GM21360 (cell line): ENCODE data around the gene TTC7B.

ENCODE experiments used
- ATAC-seq: cut with Tn5 transposase; IDR thresholded peaks from one replicate; pipeline ENCODE4 v1.9.1; 2021; ENCODE audit warnings: mild to moderate bottlenecking, moderate library complexity; ENCODE audit not compliant: unreplicated experiment

Gene TTC7B

DNA sequence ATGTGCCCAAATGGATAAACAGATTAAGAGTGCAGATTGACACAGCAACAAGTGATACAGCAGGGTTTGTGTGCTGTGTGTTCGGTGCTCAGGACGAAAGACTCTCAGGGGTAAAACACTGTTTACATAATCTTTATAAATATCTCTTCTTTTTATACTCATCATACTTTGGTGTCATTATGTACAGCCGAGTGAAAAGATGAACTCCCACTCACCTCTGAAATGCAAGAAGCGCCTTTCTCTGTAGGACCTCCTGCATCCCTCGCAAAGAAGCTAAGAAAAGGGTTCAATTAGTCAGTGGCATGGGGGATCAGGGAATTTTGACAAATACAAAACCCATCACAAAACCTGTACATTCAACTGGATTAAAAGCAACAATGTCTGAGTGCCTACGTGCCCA, 163.6 kb downstream of the TTC7B start:
- no peak for ATAC-seq

DNA sequence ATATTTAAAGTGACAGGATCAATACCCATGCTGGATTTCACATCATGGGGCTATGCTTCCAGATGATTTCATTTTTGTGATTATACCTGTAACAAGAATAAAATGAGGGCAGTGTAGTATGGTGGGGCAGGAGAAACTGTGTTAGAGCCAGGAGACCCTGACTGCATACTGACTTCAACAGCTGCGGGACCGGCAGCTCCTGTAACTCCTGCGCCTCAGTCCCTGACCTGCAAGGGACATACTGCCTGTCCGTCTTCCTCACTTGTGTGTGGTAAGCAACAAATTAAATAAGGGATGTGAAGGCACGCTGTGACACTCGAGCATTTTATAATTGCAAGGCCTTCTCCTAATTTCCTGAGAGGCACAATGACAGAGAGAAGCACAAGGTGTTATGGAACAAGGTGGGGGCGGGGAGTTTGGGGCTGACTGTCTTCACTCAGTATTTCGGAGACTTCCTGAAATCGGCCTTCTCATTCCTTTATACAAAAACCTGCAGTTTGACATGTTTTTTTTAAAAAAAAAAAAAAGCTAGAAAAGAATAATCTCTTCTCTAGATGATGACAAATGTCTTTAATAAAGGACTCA, 164.2 kb downstream of the TTC7B start:
- no peak for ATAC-seq

DNA sequence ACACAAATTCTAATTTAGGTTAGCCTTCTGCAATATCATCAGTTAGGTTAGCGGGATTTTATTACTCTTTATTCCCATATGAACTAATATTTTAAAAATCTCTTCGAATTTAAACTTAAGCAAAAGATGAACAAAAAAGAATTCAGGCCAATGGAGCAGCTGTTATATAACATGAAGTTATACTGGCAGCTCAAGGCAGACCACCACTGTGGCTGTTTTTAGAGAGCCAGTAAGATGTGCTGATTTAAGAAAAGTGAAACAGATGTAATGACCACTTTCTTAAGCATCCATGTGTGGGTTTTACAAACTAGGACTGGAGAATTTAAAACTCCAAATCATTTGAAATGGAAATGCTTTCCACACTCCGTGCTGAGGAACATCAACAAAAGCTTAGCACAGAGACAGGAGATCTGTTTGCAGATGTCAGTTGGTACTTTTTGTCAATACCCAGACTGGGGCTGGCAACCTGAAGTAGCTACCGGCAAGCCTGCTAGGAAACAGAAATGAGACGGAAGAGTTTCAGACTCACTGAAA, 164.9 kb downstream of the TTC7B start:
- no peak for ATAC-seq

DNA sequence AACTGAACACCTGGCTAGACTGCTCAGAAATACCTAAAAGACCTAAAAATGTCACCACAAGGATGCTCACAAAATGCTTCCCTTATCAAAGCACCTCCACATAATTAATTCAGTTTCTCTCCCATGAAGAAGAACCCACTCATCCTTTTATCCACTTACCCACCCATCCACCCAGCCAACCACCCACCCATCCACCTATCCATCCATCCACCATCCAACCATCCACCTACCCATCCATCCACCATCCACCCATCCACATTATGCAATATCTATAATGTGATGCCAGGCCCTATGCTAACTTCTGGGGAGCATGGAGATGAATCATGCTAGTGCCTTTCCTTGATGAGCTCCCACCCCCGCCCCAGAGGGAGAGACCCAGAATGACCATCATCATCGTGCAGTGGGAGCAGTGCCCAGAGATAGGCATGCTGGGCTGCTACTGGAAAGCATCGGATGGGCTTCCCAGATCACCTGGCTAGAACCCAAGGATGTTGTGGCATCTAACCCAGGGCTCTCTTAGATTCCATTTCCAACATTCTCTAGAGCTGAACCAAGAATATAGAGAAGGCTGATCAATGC, 166.6 kb downstream of the TTC7B start:
- no peak for ATAC-seq

DNA sequence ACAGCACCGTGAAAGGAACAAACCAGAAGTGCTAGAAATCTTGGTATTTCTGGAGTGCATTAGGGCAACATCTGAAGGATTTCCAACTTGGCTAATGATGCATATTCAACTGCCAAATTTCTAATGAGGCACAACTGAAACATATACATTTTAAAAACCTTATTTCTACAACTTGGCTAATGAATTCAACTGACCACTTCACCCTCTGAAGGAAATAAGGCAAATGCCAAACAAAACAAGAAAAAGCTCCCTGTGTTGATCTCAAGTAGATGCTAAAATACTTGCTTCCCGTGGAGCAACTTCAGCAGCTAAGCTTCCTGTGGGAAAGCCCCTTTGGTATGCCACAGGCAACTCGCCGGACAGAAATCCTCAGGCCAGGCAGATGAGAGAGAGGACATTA, 167.1 kb downstream of the TTC7B start:
- ATAC-seq, result no peak

DNA sequence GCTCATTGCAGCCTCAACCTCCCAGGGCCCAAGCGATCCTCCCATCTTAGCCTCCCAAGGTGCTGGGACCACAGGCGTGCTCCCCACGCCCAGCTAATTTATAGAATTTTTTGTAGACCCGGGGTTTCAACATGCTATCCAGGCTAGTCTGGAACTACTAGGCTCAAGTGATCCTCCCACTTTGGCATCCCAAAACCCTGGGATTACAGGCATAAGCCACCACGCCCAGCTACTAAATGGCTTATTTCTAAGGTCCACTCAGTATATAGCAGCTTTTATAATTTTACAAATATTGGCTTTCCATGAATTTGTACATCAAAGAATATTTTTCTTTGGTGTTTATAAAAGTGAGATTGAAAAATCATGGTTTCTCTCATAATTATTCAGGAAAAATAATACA, 167.8 kb downstream of the TTC7B start:
- no peak for ATAC-seq

DNA sequence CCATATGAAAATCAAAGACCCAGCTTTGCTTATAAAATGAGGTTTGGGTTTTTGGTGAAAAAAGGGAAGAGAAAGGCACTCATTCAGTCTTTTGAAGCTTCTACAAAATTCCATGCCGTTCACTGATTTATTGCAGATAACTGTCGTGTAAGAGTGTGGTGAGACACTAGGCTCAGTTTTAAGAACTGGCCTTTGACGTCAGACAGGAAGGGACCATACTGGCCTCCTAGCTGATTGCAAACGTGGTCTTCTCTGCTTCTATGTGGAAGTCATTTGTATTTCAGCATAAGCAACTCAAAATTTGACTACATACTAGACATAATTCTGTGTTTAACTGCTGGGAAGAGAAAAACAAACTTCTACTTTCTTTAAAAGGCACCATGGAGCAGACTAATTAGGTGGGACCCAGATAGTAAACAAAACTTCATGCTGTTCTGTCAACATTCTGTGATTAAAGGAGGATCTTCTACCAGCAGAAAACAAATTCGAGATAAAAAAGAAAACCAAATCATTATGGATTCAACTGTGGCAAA, 168.7 kb downstream of the TTC7B start:
- no peak for ATAC-seq

DNA sequence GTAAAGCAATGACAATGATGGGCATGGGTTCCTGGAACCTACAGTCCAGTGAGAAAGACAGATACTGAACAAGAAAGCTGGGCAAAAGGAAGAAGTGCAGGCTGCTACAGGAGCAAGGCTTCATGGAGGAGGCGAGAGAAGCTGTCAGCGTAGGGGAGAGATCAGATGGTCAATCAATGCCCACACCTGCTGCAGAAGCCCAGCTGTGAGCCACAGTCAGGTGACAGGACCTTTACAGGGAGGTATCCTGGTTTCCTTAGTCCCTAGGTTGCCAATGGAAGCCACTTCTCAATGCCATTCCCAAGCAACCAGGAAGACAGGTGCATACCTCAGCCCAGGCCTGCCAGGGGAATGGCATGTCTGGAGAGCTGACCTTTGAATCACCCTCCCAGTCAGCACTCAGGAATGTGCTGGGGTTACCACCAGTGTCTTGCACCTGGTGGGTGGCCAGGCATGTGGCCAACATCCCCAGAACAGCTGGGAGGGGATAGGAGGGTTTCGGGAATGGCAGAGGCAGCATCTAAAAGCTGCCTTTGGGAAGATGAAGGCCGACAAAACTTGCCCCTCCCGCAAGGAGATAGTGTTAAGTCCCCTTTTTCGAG, 170.3 kb downstream of the TTC7B start:
- no peak for ATAC-seq

DNA sequence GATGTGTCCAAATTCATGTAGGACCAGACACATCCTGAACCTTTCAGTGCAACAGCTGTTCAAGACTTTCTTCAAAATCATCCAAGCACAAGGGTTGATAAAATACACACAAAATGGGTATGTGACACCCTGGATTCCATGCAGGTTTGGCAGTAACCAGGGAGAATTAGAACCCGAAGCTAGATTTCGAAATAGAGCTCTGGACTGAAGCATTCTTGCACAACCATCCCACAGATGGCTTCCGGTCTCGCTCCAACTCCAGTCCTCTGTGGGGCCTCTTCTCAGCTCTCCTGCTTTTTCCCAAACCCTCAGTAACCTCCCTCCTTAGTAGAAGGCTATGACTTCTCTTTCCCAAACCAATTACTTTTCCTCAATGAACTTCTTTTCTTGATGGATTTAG, 171.3 kb downstream of the TTC7B start:
- no peak for ATAC-seq

DNA sequence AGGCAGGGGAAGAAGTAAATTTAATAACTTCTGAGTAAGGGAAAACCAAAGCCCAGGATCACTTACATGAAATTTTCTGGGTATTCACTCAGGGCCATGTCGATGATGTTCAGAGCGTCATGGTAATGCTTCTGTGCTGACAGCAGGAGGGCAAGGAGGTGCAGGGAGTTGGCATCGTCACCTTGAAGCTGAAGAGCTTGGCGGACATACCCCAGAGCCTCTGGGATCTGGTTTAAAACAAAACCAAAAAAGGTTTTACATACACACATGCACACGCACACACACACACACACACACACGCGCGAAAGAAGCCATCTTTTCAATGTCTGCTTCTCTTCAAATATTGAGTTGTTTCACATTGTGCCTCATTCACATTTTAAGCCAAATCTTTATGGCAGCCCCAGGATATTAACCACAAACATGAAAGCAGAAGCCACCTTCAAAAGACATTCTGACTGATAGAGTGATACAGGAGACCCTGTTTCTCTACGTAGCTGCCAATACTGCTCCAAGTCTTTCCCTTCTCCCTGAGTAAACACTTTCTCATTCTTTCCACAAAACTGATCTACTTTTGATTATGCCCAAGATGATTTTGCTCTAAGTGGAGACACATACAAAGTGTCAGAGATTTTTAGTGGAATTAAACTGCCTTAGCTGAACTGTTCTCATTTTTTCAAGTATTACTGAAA, 172.1 kb downstream of the TTC7B start:
- no peak for ATAC-seq

DNA sequence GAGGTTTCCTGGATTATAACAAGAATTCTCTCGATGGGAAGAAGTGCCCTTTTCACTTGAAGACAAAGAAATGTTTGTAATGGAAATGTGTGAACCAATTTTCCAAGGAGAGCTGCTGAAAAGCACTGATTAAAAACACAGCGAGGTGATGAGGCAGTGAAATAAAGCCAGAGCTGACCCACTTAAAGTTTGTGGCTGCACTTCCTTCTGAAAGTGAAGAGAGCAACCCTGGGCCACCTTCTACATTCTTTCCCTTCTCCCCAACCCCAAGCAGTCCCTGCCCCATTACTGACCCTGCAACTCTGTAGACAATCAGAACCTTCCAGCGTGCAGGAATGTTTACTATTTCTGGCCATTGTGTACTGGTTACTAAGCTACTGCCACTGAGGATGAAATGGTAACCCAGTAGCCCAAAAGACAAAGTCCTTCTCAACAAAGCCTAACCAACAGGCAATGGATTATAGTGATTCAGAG, 173.9 kb downstream of the TTC7B start:
- no peak for ATAC-seq

DNA sequence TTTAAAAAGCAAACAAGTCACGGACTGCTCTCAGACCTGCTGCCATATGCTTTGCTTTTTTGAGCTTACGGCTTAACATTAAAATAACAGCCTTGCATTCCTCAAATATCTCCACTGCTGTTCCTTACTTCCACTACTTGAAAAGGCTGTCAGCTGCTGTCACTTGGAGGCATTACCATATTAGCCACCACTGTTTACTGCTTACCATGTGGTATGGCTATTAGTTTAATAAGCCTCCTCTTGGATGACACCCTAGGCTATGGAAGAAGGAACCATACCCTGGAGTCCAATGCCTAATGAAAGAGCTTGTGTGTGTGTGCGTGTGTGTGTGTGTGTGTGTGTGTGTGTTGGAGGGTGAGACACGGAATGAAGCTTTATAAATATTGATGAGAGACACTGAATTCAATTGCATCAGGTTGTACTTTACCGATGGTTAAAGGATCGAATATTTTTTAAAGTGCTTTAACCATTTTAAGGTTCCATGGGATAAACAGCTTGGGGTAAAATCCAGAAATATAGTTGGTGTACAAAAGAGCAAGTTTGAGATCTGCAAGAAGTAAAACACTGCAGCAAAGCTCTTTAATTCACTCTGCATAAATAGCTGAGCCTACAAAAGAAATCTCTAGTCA, 174.5 kb downstream of the TTC7B start:
- ATAC-seq, result no peak

DNA sequence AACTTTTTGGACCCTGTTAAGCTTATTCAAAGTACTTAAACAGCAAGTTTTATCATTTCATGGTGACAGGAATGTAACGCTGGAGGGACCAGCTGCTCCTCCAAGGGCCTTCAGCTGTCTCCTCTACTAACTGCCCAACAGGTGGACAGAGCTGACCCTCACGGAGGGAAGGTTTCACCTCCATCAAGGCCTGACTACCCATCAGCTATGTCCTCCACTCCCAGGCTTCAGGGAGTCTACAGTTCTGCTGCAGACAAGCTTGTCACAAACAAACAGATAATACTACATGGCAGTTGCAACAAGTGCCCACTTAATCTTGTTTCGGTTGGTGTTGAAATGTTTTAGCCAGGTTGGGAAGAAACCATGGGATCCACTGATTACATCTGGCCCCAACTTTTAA, 175.1 kb downstream of the TTC7B start:
- ATAC-seq, result no peak

DNA sequence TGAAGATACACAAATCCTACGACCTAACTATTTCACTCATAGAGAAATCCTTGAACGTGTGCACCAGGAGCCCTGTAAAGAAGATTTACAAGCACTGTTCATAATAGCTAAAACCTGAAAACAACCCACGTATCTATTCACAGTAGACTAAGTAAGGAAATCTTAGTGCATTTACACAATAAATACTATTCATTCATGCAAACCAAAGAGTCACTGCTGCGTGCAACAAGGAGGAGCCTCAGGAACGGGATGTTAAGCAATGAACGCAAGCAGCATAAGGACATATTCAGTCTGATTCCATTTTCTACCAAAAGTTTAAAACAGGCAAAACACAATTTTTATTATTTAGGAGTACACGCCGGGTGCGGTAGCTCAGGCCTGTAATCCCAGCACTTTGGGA, 176.6 kb downstream of the TTC7B start:
- ATAC-seq, result no peak

DNA sequence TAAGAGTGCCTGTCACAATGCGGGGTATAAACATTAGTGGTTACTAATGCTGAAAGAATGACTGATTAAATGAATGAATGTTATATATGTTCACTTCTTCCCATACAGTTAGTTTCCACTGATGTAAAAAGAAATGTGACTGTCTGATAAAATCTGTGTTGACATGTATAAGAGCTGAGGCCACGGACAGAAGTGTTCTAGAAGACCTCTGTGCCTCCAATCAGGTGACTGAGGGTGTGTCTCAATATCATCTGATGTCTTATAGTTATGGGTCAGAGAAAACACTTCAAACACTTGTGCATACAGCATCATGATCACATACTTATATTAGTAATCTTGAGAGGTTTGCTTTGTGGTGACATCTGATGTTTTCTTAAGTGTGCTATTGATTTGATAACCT, 183.4 kb downstream of the TTC7B start:
- ATAC-seq, result no peak

DNA sequence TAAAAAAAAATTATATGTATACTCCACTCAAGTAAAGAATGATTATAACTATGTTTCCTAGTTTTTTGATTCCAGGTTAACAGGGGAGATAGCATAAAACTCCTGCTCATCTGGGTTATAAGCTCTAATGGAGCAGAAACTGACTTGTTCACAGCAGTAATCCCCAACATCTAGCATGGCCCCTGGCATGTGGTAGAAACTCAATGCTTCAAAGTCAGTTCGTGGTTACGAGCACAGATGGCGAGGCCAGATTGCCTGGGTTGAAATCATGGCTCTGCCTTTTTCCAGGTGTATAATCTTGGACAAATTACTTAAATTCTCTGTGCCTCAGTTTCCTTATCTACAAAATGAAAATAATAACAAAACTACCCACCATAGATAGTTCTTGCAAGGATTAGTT, 183.8 kb downstream of the TTC7B start:
- no peak for ATAC-seq

DNA sequence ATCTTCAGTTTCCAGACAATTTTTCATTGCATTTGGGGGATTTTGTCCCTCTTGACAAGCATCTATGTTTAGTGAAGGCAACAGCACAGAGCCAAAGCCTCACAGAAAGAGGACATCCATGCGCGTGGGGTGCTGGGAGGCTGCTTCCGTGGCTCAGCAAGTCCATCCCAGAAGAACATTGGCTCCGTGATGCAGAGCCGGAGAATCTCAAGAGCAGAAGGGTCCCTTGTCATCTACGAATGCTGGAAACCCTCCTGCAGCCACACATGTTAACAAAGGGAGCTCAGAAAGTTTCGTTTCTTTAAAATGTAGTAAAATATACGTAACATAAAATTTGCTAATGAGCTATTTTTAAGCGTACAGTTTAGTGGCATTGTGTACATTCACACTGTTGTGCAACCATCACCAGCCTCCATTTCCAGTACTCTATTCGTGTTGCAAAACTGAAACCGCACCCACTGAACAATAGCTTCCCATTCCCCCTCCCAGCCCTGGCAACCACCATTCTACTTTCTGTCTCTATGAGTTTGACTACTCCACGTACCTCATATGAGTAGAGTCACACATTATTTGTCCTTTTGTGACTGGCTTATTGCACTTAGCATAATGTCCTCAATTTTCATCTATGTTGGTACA, 185.9 kb downstream of the TTC7B start:
- ATAC-seq, result no peak

DNA sequence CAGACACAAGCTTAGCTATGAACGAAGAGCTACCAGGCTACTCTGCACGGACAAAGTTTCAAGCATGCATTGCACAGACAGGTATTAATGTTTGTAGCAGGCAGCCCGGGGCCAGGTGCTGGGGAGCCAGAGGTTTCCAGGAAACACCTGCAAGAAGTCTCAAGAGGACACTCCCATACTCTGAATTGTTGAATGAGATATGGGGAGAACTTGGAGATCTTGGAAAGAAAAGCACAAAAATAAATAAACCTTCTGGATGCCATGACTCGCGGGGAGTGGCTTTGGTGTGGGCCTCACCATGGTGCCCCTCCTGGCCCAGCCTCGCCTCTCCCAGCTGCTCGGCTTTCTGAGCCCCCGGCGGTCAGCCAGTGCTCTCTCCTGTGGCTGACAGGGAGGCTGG, 186.8 kb downstream of the TTC7B start:
- no peak for ATAC-seq

DNA sequence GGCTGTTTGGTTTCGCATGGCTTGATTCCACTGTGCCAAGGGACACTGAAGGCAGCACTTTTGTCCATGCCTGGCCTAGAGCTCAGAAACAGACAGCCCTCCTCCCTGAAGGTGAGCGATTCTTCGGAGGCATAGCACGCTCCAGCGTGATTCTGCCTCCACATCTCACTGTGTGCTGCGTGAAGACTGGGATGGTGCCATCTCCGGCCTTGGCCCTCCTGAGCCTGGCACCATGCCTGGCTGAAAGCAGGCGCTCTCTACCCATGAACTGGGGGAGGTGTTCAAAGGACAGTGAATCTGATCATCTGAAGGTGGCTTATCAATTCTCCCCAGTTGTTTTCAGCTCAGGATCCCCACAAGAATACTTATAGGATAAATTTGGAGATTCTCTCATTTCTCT, 187.4 kb downstream of the TTC7B start:
- no peak for ATAC-seq

DNA sequence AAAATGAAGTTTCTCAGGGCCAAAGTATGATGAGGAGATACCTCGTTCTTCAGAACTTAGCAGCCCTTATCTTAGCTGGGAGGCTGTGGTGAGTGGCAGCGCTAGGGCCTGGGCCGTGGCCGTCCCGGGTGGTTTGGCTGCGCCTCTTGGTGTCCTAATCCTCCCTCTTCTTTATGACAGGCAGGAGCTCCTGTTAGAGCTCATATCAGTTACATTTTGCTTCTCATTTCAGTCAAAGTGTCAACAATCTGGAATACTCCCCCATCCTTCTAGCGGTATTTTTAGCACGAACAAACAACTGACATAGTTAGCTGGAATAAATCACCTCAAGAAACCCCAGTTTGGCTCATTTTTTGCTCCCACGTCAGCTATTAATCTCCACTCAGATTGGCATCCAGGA, 188.8 kb downstream of the TTC7B start:
- no peak for ATAC-seq

DNA sequence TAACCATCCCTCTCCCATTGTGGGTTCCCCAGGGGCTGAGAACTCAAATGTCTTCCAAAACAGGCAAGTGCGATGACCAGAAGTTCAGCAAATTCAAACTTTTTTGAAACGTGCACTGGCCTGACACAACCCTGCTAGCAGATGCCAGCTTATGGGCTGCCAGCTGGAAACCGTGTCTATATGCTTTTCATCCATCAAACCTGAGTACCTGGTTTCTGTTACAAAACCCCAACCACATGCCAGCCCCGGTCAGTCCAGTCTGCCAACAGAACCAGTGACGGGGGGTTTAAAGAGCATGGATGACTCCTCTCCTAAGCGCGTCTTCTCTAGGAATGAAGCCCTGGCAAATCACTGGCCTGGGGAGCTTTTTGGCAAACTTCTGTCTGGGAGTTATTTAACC, 189.7 kb downstream of the TTC7B start:
- no peak for ATAC-seq
